NCI-H1048 (cell line): Measurements from ENCODE around the gene GSTCD.

Experiments used
- DNase-seq: peaks from one replicate; lab custom pipeline; 2025; lab: John Stamatoyannopoulos, UW

The GSTCD gene

GRCh38 chr4:105894660-105895582, 186.3 kb downstream of the GSTCD start, which contains the start of gene NPNT:
NPNT (plus strand) TSS chr4:105895471; CDS start chr4:105895653, 182 bp downstream.
- no peak for DNase-seq

GRCh38 chr4:105895583-105896460, 187.2 kb downstream of the GSTCD start:
- no peak for DNase-seq

DNA sequence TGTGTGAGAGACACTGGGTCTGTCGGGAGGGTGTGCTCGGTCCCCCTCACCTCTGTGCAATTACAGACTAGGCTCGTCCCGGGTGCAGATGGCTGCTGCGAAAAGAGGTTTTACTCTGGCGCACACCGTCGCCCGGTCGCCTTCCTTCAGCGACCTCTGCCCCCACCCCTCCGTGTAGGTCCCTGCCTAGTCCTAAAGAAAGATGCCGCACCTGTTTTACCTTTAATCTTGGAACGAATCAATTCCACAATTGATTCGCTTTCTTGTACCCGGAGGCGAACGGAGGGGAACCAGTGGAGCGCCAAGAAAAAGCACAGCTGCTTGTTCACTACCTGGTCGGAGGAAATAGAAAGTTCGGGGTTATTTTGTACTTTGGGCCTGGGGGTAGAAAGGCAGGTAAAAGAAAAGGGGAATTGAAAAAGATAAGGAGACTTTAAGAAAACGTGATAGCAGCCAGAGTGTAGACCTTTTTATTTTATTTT, 187.9 kb downstream of the GSTCD start:
- DNase-seq: no peak
